NCI-H524 (cell line): ENCODE results near the gene ARID1B.

Experiments
- DNase-seq, 2 experiments: peaks; one replicate each; lab custom pipeline; 2025; lab: John Stamatoyannopoulos, UW

Gene ARID1B

DNA sequence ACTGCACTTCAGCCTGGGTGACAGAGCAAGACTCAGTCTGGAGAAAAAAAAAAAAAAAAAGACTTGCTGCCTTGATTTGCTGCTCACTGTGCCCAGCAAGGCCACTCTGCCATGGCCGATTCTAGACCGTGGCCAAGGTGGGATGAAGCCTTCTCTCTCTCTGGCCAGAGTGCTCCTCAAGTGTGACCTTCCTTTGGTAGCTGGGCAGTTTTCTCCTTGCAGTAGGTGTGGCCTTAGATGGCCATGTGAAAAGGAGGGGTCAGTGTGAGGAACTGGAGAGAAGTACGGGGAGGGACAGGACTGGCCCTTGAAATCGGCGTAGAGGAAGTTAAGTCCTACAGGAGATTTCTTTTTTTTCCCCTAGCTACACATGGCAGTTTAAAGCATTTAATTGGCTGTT lies 272.0 kb downstream of the ARID1B start:
- no peak for DNase-seq

DNA sequence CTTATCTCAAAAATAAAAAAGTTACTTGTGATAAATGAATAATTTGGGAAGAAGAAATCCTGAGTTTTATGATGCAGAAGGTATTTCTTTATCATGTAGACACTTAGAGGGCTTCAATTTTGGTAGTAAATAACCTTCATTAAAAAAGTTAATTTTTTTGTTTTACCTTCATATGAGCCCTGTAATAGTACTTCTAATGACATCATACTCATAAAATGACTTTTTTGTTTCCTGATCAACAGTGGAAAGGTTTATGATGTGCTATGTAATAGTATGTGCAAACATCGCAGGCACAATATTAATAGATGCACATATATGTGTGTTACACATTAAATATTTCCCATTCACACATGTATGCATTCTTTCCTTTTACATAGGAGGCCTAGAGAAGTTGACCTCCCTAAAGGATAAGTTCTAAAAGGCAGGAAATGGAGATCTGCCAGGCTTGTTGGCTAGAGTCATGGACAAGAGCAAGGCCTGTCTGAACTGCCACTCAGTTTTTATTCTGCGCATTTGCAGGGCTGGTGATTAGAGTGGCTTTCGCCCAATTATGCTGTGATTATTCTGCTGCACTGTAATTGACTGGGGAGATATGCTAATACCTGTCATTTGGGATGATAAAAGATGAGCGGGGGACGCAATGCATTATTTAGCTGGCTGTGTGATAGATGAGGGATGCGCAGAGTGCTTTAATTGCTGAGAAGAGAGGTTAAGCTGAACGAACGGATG lies 273.5 kb downstream of the ARID1B start:
- peak in 1 of 2 experiments; percentile 17 for DNase-seq

DNA sequence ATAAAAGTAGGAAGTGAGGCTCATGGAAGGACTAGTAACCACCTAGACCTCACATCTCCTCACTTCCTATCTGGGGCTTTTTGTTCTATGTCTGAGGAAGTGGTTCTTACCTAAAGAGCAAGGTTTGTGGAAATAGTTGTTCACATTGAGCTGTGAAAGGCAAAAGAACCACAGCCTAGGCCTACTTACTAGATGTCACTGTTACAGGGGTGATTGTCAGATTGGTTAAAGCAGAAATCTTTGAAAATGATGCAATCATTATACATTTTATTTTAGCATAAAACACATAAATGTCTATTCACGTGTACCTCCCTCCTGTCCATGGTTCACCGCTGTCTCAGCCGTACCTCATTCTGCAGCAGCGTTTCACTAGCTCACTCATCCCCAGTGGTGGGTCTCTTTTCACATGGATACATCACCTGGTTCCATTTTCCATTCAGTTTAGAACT lies 277.4 kb downstream of the ARID1B start:
- no peak for DNase-seq

DNA sequence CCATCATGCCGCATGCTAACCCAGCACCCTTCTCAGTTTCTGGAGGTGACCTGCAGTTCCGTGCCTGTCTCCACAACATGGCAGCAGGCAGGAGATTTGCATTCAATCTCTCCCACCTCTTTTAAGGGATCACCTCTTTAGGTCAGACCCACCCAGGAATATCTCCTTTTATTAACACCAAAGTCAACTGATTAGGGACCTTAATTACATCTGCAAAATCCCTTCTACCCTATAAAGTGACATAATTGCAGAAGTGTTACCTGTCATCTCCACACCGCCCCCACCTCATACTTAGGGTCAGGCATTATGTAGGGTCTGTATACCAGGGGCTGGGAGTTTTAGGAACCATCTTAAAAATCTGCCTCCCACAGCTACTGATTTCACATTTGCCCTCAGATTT lies 278.7 kb downstream of the ARID1B start:
- DNase-seq: no peak

DNA sequence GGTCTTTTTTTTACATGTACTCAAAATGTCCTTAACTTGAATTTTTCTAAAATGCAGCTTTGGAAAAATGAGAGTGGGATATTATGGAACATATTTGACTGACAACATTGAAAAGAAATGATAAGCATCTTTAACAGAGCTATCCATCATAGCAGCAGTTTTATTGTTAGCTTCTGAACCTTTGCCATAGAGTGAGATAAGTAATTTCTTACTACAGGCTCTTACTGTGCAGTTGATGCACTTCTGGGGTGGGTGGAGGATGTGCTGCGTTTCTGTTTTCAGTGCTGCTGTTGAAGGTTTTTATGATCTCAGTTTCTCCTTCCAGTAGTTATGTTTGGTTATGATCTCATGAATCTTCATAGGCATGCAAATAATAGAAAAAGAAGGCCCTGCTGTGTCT lies 279.1 kb downstream of the ARID1B start:
- DNase-seq: no peak

DNA sequence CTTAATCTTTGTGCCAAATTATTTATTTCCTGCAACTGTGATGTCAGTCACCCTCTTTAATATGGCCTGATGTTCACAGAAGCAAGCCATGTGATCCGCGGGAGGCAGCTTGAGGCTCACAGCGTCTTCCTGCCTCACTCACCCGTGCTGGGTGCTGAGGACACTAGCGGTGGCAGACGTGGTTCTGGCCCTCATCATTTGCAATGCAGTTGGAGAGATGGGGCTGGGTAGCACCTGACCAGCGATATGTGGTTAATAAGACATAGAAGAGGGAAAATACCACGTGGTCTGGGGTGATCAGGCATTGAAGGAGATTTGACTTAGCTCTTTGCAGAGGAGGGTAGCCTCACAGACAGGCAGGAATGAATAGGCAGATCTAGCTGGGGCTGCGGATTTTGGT lies 281.4 kb downstream of the ARID1B start:
- no peak for DNase-seq

DNA sequence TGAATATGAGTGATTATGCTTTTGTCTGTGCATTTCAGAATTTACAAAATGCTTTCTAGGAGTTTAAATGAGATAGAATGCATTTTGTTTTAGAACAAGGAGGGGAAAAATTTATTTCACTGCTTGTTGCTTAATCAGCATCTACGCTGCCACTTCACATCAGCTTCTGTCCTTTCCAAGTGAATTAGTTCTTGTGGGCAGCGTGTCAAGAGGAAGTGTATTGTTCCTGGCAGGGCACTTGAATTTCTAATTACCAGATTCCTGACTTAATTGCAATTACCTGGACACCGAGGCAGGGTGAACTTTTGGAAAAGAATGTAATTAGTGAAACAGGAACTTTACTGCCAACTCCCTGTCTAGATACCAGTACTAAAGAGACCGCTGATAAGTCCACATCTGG lies 282.6 kb downstream of the ARID1B start:
- no peak for DNase-seq

DNA sequence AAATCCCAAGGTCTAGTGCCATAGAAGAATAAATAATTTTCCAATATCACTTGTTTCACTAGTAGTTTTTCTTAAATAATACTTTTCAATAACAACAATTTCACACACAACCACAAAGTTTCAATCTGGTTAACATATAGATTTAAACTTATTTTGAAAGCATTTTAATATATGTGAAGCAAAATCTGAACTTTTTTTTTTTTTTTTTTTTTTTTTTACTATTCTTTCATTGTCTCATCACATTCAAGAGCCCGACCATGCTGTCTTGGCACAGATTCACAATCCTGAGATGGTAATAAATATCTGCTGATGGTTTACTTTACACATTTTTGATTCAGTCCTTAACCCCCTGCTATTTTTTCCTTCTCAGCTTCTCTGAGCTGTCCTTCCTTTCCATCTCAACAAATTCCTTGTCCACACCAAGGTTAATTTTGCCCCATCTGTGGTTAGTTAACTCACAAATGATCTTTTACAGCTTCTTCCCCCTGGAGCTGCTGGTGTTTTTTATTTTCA lies 283.3 kb downstream of the ARID1B start:
- no peak for DNase-seq

DNA sequence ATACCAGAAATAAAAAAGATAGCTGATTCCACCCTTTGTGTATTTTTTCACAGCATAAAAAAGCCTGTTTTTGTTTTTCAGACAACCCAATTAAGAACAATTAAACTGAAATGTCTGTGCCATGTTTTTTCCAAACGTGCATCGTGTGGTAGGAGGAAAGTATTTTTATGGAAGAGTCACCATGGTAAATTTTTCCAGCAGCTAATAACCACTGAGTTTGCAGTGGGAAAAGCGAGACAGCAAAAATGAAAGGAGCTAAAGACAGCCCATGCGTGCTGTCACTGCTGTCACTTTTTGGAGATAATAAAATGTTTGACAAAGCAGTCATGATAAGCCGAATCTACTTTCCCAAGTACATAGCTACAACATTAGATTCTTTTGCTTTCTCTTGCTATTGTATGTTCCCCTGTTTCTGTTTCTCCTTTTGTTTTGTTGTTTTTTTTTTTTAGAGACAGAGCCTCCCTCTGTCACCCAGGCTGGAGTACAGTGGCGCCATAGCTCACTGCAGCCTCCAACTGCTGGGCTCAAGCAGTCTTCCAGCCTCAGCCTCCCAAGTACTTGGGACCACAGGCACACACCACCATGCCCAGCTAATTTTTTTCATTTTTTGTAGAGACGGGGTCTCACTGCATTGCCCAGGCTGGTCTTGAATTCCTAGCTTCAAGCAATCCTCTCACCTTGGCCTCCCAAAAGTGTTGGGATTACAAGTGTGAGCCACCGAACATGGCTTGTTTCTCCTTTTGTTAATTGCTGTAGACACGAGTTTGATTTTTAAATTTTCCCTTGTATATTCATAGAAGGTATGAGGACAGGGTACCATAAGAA lies 284.8 kb downstream of the ARID1B start:
- DNase-seq: no peak

DNA sequence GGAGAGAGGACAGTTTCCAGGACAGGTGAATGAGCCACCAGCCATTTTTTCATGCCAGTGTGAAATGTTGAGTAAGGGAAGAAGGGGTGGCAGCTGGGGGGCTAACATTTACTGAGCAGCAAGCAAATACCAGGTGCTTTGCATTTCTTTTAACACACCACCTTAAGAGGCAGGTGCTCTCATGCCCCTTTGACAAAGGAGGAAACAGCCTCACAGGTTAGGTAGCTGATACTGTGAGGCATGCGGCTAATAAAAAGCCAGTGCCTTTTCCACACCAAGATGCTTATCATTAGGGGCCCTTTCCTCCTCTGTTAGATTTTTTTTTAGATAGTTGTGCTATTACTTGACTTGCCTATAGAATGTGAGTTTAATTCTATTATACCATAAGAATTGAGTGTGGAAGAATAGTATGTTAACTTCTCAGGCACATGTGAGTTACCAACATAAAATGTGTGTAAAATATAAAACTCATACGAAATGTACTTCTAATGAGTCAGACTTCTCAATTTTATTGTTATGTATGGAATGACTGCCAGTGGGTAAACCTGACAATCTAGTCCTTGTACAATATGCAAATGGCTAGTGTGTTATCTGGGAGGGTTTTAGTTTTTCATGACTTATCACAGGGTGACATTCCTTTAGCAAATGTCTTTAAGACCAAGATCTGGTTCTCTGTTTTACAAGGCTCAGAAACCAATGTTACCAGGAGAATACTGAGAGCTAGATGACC lies 286.2 kb downstream of the ARID1B start:
- DNase-seq: no peak

DNA sequence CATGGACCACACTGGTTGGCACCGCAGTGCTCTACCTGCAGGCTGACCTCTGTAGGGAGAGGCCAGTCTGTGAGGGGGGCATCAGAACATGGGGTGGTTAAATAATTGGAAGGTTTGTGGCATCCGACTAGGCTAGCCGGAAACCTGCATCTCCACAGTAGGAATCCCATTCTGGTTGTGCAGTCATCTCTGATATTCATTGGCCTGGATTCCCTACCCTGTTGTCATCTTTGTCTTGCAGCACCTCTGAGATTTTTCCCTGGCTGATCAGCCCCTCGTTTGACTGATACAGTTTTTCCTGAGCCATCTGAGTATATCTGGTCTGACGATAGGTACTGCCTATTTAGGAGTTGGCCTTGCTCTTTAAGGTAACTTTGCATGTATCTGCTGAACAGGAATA lies 286.7 kb downstream of the ARID1B start:
- no peak for DNase-seq

DNA sequence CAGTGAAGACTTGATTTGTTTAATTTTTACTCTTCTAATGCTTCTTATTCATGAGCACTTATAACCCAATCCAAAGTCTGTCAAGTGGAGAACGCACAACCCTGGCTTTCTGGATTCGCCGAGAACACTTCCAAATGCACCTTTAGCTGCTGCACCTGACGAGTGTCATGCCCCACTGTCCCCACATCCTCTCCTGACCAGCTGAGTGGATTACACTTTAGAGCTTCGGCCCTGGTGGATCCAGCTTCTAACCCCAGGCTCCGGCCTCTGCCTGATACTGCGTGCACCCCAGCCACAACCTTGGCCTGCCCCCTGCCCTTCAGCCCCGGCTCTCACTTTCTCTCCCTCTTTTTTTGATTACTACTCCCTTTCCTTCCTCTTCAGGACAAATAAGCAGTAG lies 287.3 kb downstream of the ARID1B start:
- DNase-seq: no peak

DNA sequence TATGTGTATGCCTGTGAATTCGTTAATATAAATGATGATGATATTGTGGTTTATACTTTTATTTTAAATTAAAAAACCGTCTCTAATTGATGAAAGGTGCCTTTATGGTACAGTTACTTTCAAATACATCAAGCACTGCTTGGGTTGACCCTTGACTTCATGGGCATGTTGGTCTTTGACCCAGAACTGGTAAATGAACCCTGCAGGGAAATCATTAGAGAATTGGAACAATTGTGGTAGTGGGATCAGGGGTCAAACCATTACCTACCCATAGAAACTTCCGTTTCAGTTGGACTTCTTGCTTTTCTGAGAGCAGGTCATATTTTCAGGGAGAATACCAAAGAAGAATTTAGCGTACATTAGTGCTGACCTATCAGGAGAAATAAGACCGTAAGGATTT lies 288.2 kb downstream of the ARID1B start:
- no peak for DNase-seq

DNA sequence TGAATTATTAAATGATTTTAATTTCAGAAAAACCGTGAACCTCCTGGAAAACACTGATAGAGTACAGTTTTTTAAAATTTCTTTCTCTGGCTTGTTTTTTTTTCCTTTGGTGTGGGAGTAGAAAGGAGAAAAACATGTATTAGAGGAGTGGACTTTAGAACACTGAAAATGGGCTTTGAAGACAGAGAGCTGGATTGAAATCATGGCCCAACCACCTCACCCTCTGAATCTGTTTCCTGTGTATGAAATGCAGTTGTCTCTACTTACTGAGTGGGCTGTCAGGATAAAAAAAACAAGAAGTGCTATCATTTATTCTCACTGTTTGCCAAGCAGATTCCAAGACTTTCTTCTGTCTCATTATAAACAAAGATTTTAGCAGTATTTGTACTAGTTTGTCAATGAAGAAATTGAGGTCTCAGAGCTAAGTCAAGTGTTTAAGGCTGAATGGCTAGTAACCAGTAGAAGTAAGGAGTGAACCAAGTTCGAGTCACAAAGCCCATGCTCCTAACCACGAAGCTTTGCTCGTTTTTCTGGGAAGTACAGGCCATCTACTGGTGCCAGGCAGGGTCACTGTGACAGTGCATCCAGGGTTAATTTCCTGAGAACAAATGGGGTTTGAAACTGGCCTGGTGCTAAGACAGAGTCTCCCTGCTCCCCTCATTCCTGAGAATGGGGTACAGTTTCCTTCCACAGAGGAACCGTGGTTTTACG lies 289.8 kb downstream of the ARID1B start:
- no peak for DNase-seq

DNA sequence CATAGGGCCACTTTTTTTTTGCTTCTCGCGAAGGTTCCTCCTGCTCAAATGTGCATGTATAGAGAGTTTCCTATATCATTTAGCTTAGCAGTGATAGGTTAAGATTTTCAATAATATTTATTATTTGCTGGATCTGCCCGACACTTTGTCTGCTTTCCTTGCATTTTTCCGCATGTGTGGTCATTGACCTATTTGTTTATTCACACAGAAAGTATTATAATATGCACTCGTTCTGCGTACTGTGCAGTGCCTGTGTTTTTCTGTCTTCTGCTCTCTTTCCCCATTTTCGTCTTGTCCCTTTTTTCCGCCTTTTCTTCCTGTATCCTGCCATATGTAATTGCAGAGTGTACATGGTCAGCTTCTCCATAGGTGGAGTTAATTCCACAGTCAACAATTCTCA lies 290.3 kb downstream of the ARID1B start:
- DNase-seq: no peak

DNA sequence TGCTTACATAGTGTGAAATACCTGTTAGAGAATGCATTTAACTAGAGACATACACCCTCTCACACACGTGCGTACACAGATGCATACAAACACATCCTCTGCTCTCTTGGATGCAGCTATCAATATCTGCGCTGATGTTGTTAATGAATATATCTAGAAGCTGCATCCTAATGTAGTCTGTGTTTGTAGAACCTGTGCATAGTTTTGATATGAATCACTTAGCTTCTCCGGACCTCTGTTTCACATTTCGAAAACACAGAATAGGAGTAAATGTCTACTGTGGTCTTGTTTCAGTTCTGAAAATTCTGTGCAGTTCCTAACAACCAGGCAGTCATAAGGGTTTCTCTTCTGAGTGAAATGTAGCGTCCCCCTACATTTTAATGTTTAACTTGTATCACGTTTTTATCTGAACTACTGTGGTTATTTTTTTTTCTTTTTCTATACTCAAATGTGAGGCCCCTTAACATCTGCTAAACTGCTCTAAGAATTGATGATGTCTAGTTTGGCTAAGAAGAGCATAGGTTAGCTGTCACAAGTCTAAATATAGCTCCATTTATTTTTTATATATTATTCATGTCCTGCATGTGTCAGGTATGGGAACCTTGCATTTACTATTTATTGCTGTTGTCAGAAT lies 291.6 kb downstream of the ARID1B start:
- no peak for DNase-seq

DNA sequence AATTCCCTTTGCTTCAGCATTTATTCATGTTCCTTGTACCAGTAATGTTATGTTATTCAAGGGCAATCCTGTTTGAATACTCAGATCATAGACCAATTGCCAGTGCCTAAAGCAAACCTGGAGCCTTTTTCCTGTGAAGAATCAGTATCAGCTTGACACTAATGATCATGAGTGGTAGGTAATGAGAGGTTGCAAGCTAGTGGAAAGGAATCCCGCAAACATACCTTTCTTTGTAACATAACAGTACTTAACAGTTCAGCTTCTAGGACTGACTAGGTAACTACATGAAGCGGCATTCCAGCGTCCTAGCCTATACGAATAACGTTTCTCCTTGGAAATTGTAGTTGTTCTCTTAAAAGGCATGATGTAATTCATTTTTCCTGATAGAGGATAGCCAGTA lies 292.4 kb downstream of the ARID1B start:
- no peak for DNase-seq

DNA sequence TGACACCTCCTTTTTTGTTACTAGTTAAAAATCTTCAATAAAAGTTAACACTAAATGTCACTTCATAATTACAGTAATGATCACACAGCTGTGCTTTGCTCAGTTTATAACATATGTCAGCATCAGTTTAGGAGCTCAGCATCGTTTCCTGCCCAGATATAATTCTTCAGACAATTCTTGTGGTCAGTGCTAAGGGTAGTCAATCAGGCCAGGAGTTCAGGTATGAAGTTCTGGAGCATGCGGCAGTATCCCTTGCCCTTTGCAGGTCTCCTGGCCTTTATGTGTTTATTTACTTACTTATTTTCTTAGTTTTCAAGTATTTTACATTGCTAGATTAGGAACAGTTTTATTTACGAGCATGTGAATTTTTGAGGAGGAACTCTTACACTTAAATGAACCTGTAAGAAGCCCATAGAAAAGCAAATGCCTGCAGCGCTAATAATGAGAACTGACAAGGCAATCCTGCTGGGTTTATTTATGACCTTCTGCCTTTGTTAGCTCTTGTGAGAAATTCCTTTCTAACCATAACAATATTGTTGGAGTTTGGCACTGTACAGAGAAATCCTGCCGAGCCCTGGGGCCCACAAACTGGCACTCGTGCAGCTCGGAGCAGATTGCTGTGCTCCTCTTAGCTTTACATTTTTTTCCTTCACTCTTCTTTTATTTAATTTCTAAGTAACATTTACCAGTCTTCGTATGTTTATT lies 293.4 kb downstream of the ARID1B start:
- no peak for DNase-seq

DNA sequence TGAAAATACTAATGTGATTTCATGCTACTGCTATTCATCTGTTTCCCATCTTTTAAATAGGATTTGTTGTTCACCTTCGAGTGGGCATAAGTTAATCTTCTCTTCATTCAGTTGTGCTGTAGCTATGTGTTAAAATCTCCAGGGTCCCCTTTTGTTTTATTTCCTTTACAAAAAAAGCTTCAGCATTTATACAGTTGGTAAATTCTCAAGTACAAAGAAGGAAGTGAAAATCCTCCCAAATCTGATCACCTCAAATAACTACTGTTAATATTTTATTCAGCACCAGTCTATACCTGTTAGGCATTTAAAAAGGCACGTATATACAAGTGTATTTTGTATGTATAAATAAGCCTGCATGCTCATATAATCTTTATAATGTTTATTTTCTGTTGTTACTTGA lies 294.9 kb downstream of the ARID1B start:
- DNase-seq: no peak

DNA sequence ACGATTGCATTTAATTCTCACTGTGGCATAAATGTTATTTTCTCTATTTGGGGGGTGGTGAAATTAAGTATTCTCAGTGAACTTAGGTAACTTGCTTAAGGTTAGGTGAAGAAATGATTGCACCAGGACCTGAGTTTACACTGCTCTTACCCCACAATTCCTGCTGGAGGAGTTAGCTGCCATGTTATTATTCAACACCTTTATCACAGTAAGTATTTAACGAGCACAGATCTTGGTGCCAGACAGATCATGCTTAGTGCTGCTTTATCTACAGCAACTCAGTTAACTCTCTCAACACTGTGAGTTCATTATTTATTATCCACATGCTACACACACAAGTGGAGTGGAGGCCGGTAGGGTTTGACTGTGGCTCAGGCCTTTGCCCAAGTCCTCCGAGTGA lies 296.4 kb downstream of the ARID1B start:
- DNase-seq: no peak

DNA sequence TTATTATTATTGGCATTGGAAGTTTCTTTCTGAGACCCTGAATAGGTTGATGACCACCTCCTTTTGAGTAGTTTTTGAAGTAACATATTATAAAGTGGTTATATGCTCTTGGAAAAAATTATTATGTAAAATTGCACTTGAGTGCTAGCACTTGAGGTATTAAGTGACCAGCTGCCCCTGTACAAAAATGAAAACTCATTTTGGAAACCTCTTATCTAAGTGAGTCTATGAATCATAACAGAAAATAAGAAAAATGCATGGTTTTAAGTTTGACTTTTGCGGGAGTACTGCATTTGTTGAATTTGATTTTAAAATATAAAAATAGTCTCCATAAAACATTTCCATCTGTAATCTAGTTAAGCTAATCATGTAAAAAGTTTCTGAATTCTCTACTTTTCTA lies 297.8 kb downstream of the ARID1B start:
- peak in 1 of 2 experiments; percentile 36 for DNase-seq
